Osteoblast (primary cell): Measurements from ENCODE around the gene DGKE. TPM values are rescaled to one million over a fixed set of nuclear protein-coding genes. Genes with fewer than 3 reads are reported as not detected.

Experiments
- DNase-seq: peaks from one replicate; pipeline ENCODE4 v3.0.0; 2011; ENCODE audit warnings: low spot score, mixed read lengths; ENCODE audit not compliant: insufficient read length; ENCODE audit errors: missing footprints
- H2AFZ ChIP-seq: 2 replicates; pipeline ENCODE4 v1.6.0; 2011; ENCODE audit warnings: mild to moderate bottlenecking, low read length
- H3K27ac ChIP-seq: 2 replicates; pipeline ENCODE4 v1.5.1; 2011; ENCODE audit warnings: mild to moderate bottlenecking, low read depth, low read length, moderate library complexity
- H3K27me3 ChIP-seq: 2 replicates; pipeline ENCODE4 v1.6.0; 2012; ENCODE audit warnings: mild to moderate bottlenecking, control low read depth, inconsistent platforms, low read length, moderate library complexity; ENCODE audit not compliant: insufficient read depth
- H3K36me3 ChIP-seq: 2 replicates; pipeline ENCODE4 v1.5.1; 2011; ENCODE audit warnings: mild to moderate bottlenecking, low read length, control low read depth, moderate library complexity; ENCODE audit not compliant: insufficient read depth
- H3K4me1 ChIP-seq: 2 replicates; pipeline ENCODE4 v1.5.1; 2011; ENCODE audit warnings: mild to moderate bottlenecking, low read length, control low read depth, moderate library complexity; ENCODE audit not compliant: insufficient read depth
- H3K4me2 ChIP-seq: 2 replicates; pipeline ENCODE4 v1.6.0; 2011; ENCODE audit warnings: mild to moderate bottlenecking, low read length; ENCODE audit not compliant: insufficient read depth
- H3K4me3 ChIP-seq: fragments of 200-600 bp; sonication (generic); 3 replicates; pipeline ENCODE4 v1.5.1; 2012; ENCODE audit warnings: mild to moderate bottlenecking, low read length, inconsistent platforms; ENCODE audit not compliant: insufficient read depth
- H3K79me2 ChIP-seq: 2 replicates; pipeline ENCODE4 v1.6.0; 2012; ENCODE audit warnings: mild to moderate bottlenecking, low read length, control low read depth, inconsistent platforms; ENCODE audit not compliant: insufficient read depth
- H3K9me3 ChIP-seq: 2 replicates; pipeline ENCODE4 v1.5.1; 2011; ENCODE audit warnings: low read depth, low read length, control low read depth
- H4K20me1 ChIP-seq: 2 replicates; pipeline ENCODE4 v1.6.0; 2012; ENCODE audit warnings: mild to moderate bottlenecking, low read length, control low read depth; ENCODE audit not compliant: insufficient read depth
- total RNA-seq: library from RNA; depleted of rRNA; stranded (reverse); fragments of >200 nt; gene quantifications from 2 replicates; pipeline ENCODE4 v1.2.3, GENCODE V29; 2012
- TF ChIP-seq, protein P1 (sequence below): IDR thresholded peaks from 2 replicates; pipeline ENCODE4 v1.5.1; 2011; ENCODE audit warnings: mild to moderate bottlenecking, low read depth, low read length, moderate library complexity; ENCODE audit errors: extremely low read depth

DGKE gene
- total RNA-seq, 1 donor: 6.2 TPM

GRCh38 chr17:56876766-56877179 is 42.8 kb downstream of the DGKE start:
- TF ChIP-seq, protein P1, sequence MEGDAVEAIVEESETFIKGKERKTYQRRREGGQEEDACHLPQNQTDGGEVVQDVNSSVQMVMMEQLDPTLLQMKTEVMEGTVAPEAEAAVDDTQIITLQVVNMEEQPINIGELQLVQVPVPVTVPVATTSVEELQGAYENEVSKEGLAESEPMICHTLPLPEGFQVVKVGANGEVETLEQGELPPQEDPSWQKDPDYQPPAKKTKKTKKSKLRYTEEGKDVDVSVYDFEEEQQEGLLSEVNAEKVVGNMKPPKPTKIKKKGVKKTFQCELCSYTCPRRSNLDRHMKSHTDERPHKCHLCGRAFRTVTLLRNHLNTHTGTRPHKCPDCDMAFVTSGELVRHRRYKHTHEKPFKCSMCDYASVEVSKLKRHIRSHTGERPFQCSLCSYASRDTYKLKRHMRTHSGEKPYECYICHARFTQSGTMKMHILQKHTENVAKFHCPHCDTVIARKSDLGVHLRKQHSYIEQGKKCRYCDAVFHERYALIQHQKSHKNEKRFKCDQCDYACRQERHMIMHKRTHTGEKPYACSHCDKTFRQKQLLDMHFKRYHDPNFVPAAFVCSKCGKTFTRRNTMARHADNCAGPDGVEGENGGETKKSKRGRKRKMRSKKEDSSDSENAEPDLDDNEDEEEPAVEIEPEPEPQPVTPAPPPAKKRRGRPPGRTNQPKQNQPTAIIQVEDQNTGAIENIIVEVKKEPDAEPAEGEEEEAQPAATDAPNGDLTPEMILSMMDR: no peak
- Histone ChIP-seq H3K9me3 (no peaks in the 10 kb centered on the region), H3K4me1 (no peaks in the 10 kb centered on the region), H3K4me3 (no peak overlapping the region), H3K36me3 (no peaks in the 10 kb centered on the region), H3K4me2 (no peak overlapping the region), H4K20me1 (no peaks in the 10 kb centered on the region), H3K79me2 (no peaks in the 10 kb centered on the region), H3K27me3 (no peaks in the 10 kb centered on the region), H3K27ac (no peak overlapping the region), H2AFZ (no peak overlapping the region)
- DNase-seq: no peak

GRCh38 chr17:56879280-56879679 is 45.3 kb downstream of the DGKE start:
- no peak overlapping the region for H3K4me2 ChIP-seq
- H3K4me1 ChIP-seq: no peaks in the 10 kb centered on the region
- H2AFZ ChIP-seq: no peak overlapping the region
- H4K20me1 ChIP-seq: no peaks in the 10 kb centered on the region
- TF ChIP-seq, protein P1: no peak
- no peak for DNase-seq
- H3K27me3 ChIP-seq: no peaks in the 10 kb centered on the region
- H3K27ac ChIP-seq: no peak overlapping the region
- no peak overlapping the region for H3K4me3 ChIP-seq
- H3K36me3 ChIP-seq: no peaks in the 10 kb centered on the region
- H3K9me3 ChIP-seq: no peaks in the 10 kb centered on the region
- H3K79me2 ChIP-seq: no peaks in the 10 kb centered on the region

GRCh38 chr17:56880133-56880532 is 46.2 kb downstream of the DGKE start:
- H3K27me3 ChIP-seq: no peaks in the 10 kb centered on the region
- no peaks in the 10 kb centered on the region for H3K36me3 ChIP-seq
- no peak overlapping the region for H3K27ac ChIP-seq
- H3K4me2 ChIP-seq: no peak overlapping the region
- no peak overlapping the region for H3K4me3 ChIP-seq
- no peaks in the 10 kb centered on the region for H3K9me3 ChIP-seq
- no peak for DNase-seq
- no peaks in the 10 kb centered on the region for H3K4me1 ChIP-seq
- TF ChIP-seq, protein P1: no peak
- H2AFZ ChIP-seq: no peak overlapping the region
- H3K79me2 ChIP-seq: no peaks in the 10 kb centered on the region
- H4K20me1 ChIP-seq: no peaks in the 10 kb centered on the region

DNA sequence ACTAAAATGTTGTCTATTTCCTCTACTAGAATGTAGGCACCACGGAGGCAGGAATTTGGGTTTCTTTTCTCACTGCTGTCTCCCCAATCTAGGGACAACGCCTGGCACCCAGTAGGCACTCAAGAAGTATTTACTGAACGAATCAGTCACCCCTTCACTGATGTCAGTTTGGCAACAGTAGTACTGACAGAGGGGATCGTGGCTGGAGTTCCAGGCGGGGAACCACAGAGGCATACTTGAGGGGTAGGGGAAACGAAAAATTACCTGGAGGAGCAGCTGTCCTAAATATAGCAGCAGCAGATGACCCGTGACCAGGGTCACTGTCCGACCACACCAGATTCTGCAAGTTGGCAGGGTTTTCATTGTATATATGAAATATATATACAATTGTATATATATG is 46.6 kb downstream of the DGKE start:
- Histone ChIP-seq H3K79me2 (no peaks in the 10 kb centered on the region), H3K36me3 (no peaks in the 10 kb centered on the region), H4K20me1 (no peaks in the 10 kb centered on the region), H3K4me2 (no peak overlapping the region), H3K27me3 (no peaks in the 10 kb centered on the region), H3K4me3 (no peak overlapping the region), H3K9me3 (no peaks in the 10 kb centered on the region), H3K27ac (no peak overlapping the region), H3K4me1 (no peaks in the 10 kb centered on the region), H2AFZ (no peak overlapping the region)
- TF ChIP-seq, protein P1: no peak
- DNase-seq: no peak
